ENCODE data around the gene RNASE12. TPM values are rescaled to one million over a fixed set of nuclear protein-coding genes. Genes with fewer than 3 reads are reported as not detected.
"Not testable (repeated sequence)": the region's sequence is repeated elsewhere in the genome, so short reads cannot be mapped to it uniquely, and the experiment has no call there.

Gene RNASE12
- total RNA-seq, 1 experiment from 2014 or later: not detected

DNA sequence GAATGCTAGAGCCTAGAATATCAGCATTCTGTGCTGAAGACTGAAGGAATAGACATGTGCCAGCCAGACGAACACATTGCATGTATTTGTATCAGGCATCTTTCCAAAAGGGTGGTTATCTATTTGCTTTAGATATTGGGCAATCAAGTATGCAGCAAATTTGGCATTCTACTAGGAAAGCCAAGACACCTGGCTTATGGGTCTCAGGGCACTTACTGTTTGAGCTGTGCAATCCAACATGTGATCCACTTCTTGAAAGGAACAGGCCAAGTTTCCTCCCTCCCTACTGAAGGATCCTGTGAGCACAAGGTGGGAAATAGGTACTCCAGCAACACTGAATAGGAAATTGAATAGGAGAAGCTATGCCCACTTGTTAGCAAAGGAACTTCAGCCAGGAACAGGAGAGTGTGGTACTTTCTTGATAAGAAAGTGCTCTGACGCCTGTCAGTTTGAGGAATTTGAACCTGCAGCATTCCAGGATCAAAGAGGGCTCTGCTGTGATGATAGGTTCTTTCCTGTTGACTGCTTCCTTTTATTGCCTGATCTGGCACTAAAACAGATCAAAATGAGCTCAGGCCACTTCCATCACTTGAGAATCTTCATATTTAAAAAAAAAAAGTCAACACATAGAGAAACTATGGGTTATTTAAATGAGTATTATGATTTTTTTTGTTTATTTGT lies 29.8 kb upstream of the RNASE12 start:
- DNase-seq: no peak
- peaks cover 2% of the 10 kb centered on the region for H3K27me3 ChIP-seq (ENCODE audit: control insufficient read depth, insufficient read depth, low read length)
- H3K4me3 ChIP-seq (ENCODE audit: insufficient read depth, low read depth, low read length): no peak overlapping the region
- H3K36me3 ChIP-seq (replicated peaks; ENCODE audit: control insufficient read depth, insufficient read depth, low read length): no peaks in the 10 kb centered on the region

DNA sequence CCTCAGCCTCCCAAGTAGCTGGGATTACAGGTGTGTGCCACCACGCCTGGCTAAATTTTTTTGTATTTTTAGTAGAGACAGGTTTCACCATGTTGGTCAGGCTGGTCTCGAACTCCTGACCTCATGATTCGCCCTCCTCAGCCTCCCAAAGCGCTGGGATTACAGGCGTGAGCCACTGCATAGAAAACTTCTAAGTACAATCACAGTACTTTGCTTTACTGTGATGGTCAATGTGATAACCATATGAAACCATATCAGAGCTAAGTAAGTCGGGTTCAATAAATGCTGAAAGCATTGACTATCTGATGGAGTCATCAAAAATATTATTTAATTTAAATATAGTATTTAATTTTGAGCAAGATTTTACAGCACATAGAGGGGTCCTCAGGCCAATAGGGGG lies 28.5 kb upstream of the RNASE12 start:
- DNase-seq; H3K4me3 ChIP-seq (ENCODE audit: insufficient read depth, low read depth, low read length); H3K27me3 ChIP-seq (ENCODE audit: control insufficient read depth, insufficient read depth, low read length); H3K36me3 ChIP-seq (replicated peaks; ENCODE audit: control insufficient read depth, insufficient read depth, low read length): not testable (repeated sequence)

DNA sequence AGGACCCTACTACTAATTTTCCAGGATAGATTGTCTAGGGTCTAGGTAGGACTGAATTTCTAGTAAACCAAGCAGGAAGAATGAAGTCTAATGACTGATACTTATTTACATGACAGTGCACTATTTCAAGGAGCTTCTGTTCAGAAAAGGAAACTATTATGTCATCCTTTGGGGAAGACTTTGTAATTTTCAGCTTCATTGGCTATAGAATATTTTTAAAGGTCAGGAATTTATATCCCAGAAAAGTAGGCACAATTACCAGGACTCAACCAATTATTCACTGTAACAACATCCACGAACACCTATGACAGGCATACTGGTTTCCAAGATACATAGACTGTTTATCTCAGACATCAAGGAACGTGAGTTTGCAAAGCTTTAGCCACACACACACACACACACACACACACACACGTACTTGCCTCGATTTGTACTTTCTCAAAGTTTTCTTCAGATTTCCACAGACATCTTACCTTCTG lies 27.1 kb upstream of the RNASE12 start:
- DNase-seq: no peak
- Histone ChIP-seq H3K36me3 (replicated peaks; ENCODE audit: control insufficient read depth, insufficient read depth, low read length) (no peaks in the 10 kb centered on the region), H3K27me3 (ENCODE audit: control insufficient read depth, insufficient read depth, low read length) (peaks cover 2% of the 10 kb centered on the region), H3K4me3 (ENCODE audit: insufficient read depth, low read depth, low read length) (no peak overlapping the region)

DNA sequence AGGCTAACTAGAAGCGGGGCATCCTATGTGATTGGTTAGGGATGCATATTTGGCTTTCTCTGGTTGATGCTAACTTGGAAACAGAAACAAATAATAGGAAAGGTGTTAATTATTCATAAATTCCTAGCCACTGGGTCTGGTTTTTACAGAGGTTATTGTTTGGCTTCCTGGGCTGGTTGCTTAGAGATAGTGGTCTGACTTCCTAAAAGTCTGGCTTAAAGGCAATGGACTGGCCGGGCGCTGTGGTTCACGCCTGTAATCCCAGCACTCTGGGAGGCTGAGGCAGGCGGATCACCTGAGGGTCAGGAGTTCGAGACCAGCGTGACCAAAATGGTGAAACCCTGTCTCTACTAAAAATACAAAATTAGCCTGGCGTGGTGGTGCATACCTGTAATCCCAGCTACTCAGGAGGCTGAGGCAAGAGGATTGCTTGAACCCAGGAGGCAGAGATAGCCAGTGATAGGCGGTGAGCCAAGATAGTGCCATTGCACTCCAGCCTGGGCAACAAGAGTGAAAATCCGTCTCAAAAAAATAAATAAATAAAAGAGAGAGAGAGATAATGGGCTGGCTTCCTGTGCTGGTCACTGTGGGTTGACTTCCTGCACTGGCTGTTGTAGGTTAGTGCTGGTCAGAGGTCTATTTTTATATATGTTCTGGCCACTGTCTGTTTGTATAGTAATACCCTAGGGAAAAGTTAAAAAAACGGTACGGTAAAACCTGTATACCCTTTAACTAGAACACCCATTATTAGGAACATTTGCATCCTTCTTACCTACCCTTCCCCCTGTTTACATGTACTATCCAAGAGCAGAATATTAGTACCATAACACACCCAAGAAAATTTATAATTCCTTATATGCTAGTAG lies 26.2 kb upstream of the RNASE12 start:
- no peaks in the 10 kb centered on the region for H3K36me3 ChIP-seq (replicated peaks; ENCODE audit: control insufficient read depth, insufficient read depth, low read length)
- no peak overlapping the region for H3K4me3 ChIP-seq (ENCODE audit: insufficient read depth, low read depth, low read length)
- H3K27me3 ChIP-seq (ENCODE audit: control insufficient read depth, insufficient read depth, low read length): no peaks in the 10 kb centered on the region
- DNase-seq: no peak

DNA sequence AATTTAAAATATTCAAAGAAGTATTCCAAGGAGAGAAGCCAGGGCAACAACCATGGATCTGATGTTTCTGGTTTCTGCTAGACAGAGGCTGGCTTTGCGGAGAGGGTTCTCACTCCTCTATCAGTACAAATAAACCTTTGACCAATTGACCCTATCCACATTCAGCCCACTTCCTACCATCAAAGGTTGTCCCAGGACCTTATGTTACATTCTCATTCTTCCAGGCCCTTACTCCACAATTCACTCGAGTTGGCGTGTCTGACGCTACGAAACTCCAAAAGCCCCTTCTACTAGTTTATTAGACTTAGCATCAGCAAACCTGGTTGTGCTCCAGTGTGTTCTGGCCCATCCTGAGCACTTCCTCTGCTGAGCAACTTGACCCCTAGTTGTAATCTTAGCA lies 24.8 kb upstream of the RNASE12 start:
- no peak for DNase-seq
- Histone ChIP-seq H3K27me3 (ENCODE audit: control insufficient read depth, insufficient read depth, low read length) (no peaks in the 10 kb centered on the region), H3K36me3 (replicated peaks; ENCODE audit: control insufficient read depth, insufficient read depth, low read length) (no peaks in the 10 kb centered on the region), H3K4me3 (ENCODE audit: insufficient read depth, low read depth, low read length) (no peak overlapping the region)

- peak; percentile 36 for DNase-seq
- Histone ChIP-seq H3K36me3 (replicated peaks; ENCODE audit: control insufficient read depth, insufficient read depth, low read length) (no peaks in the 10 kb centered on the region), H3K4me3 (ENCODE audit: insufficient read depth, low read depth, low read length) (peak overlapping the region; percentile 58), H3K27me3 (ENCODE audit: control insufficient read depth, insufficient read depth, low read length) (no peaks in the 10 kb centered on the region)
These were observed 23.1 kb upstream of the RNASE12 start for GRCh38 chr14:20614038-20614840.

DNA sequence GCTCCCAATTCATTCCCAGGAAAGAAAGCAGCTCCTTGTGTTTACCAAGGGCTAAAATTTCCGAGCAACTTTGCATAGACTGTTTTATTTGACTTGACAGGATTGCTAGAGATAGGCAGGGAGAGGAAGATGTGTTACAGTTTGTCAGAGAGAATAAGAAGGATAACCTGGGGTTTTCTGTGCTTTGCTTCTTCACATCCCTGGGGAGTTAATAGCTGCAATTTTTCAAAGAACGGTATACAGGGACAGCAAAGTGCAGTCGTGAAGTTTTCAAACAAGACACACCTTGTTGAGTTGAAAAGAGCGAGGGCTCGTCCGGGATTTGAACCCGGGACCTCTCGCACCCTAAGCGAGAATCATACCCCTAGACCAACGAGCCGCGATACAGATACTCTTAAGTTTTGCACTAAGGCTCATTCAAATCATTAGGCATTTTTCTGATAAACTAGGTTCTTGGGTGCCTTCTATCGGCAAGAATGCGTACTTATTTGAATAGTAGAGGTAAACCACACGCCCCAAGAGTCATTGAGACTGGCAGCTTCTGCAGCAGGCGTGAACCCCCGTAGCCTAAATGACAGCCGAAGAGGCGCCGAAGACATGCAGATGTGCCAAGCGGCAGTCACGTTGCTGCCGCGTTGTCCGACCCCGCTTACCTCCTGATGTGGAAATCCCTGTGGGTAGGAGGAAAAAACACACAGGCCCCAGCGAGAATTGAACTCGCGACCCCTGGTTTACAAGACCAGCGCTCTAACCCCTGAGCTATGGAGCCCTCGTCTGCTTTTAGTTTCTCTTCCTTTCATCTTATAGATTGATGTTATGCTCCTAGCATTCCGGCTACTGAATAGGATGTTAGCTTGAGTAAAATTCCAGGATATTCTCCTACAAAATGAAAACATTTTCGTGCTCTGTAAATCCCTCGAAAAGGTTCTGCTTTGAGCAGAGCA lies 22.2 kb upstream of the RNASE12 start:
- DNase-seq: peak; percentile 70
- H3K36me3 ChIP-seq (replicated peaks; ENCODE audit: control insufficient read depth, insufficient read depth, low read length): no peaks in the 10 kb centered on the region
- H3K4me3 ChIP-seq (ENCODE audit: insufficient read depth, low read depth, low read length): peak overlapping the region; percentile 58
- H3K27me3 ChIP-seq (ENCODE audit: control insufficient read depth, insufficient read depth, low read length): no peaks in the 10 kb centered on the region

- H3K36me3 ChIP-seq (replicated peaks; ENCODE audit: control insufficient read depth, insufficient read depth, low read length): no peaks in the 10 kb centered on the region
- H3K27me3 ChIP-seq (ENCODE audit: control insufficient read depth, insufficient read depth, low read length): no peaks in the 10 kb centered on the region
- DNase-seq: no peak
- H3K4me3 ChIP-seq (ENCODE audit: insufficient read depth, low read depth, low read length): no peak overlapping the region
These were observed 21.2 kb upstream of the RNASE12 start for GRCh38 chr14:20612403-20612802.

GRCh38 chr14:20611277-20611676 lies 20.1 kb upstream of the RNASE12 start:
- no peak overlapping the region for H3K4me3 ChIP-seq (ENCODE audit: insufficient read depth, low read depth, low read length)
- H3K36me3 ChIP-seq (replicated peaks; ENCODE audit: control insufficient read depth, insufficient read depth, low read length): no peaks in the 10 kb centered on the region
- no peak for DNase-seq
- H3K27me3 ChIP-seq (ENCODE audit: control insufficient read depth, insufficient read depth, low read length): no peaks in the 10 kb centered on the region

DNA sequence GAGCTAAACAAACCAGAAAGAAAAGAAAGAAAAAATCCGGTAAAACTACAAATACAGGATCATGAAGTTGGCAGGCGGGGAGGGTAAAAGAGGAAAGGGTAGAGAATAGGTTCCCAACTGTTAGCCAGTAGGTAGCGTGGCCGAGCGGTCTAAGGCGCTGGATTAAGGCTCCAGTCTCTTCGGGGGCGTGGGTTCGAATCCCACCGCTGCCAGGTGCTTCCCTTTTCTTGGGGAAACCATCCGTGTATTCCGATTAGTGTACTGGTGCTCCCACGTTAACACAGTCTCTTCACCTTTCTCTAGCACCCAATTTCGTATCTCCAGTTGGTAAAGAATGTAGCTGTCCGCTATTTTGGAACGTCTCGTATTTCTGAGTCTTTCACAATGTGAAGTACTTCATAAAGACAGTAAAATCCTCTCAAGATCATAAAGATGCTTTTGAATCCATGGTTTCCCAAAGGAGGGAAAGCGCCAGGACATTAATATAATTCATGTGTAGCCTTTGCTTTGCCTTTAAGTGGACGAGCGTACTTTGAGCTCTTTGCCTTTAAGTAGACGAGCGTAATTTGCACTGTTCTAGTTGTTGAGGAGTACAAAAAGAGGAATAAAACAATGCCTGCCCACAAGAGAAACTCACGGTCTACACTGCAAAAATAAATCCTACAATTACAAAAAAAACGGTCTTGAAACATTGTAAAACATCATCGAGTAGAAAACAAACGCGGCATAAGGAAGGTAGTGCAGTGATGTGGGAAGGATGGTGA lies 19.0 kb upstream of the RNASE12 start:
- Histone ChIP-seq H3K36me3 (replicated peaks; ENCODE audit: control insufficient read depth, insufficient read depth, low read length) (no peaks in the 10 kb centered on the region), H3K27me3 (ENCODE audit: control insufficient read depth, insufficient read depth, low read length) (no peaks in the 10 kb centered on the region), H3K4me3 (ENCODE audit: insufficient read depth, low read depth, low read length) (peak overlapping the region; percentile 82)
- peak; percentile 70 for DNase-seq

DNA sequence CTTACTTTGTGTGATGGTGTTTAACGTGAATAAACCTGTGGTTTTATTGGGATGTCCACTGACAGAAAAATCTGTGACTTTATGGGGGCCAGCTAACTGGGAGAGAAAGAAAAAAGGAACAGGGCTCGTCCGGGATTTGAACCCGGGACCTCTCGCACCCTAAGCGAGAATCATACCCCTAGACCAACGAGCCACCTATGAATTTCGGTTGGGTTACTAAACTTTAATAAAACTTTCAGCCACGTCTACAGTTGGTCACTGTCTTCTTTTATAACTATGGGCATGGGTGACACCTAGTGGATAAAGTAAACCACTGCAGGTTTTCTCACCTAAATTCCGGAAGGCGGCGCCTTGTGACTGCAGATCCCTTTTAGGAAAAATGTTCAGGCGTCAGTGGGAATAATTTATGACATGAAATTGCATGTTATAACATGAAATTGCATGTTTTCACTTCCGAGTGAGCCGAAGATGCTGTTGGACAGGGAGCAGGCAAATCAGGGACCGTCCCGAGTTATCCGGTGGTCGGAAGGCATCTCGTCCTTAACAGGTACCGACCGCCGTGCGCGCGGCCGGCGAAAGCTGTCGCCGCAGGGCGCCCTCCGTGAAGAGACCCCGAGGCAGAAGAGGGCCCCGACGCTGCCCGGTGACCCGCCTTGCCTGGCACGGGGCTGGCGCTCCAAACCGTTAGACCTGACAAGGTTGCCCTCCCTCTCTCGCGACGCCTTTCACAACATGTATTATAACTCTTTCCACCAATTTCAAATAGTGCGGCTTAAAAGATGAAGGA lies 18.2 kb upstream of the RNASE12 start:
- H3K27me3 ChIP-seq (ENCODE audit: control insufficient read depth, insufficient read depth, low read length): no peaks in the 10 kb centered on the region
- H3K4me3 ChIP-seq (ENCODE audit: insufficient read depth, low read depth, low read length): peak overlapping the region; percentile 82
- peak; percentile 75 for DNase-seq
- no peaks in the 10 kb centered on the region for H3K36me3 ChIP-seq (replicated peaks; ENCODE audit: control insufficient read depth, insufficient read depth, low read length)

- Histone ChIP-seq H3K4me3 (ENCODE audit: insufficient read depth, low read depth, low read length) (no peak overlapping the region), H3K36me3 (replicated peaks; ENCODE audit: control insufficient read depth, insufficient read depth, low read length) (no peaks in the 10 kb centered on the region), H3K27me3 (ENCODE audit: control insufficient read depth, insufficient read depth, low read length) (no peaks in the 10 kb centered on the region)
- DNase-seq: no peak
These were observed 17.4 kb upstream of the RNASE12 start for GRCh38 chr14:20608383-20609110.
